Measurements from ENCODE around the gene KRT24. TPM values are rescaled to one million over a fixed set of nuclear protein-coding genes. Genes with fewer than 3 reads are reported as not detected.
"Not testable (repeated sequence)": the region's sequence is repeated elsewhere in the genome, so short reads cannot be mapped to it uniquely, and the experiment has no call there.

The KRT24 gene
- not detected for total RNA-seq
- polyA plus RNA-seq (2013, experiment 1 of 2): not detected
- polyA plus RNA-seq (2013, experiment 2 of 2): not detected
- long read RNA-seq, experiment 1: 0 reads
- long read RNA-seq, experiment 2: 0 reads
- long read RNA-seq, experiment 3: 0 reads
- long read RNA-seq, experiment 4: 0 reads

DNA sequence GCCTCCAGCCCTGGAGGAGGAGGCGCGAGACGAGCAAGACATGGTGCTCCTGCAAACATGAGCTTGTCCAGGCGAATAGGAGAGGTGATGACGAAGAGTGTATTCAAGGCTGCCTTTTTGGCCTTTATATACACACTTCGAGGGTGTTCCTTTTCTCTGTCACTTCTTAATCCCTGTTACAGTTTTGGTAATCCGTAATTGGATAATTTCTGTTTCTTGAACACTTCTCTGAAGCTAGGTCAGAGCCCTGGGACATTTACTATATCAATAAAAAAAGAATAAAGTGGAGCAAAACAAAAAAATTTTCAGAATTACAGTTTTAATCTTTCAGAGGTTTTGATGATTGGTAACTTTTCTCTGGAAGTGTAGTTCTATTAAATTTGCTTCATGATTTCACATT is at the start of gene KRT24:
TSS of gene KRT24 (minus strand) at position 101 of the 400 bp plus-strand sequence. CDS start at position 42, 59 bp downstream.
- H3K9me3 ChIP-seq (ENCODE audit: control insufficient read depth, low read length): no peaks in the 10 kb centered on the region
- no peak within 1 kb of the TSS for H3K9ac ChIP-seq (ENCODE audit: extremely low read depth, low read length, poor library complexity, severe bottlenecking)
- no peak within 1 kb of the TSS for H3K27ac ChIP-seq (ENCODE audit: low read depth, low read length)
- H3K27me3 ChIP-seq (ENCODE audit: control insufficient read depth, insufficient read depth, low read length, poor library complexity, severe bottlenecking): no peaks in the 10 kb centered on the region
- no peaks in the 10 kb centered on the region for H3K36me3 ChIP-seq (ENCODE audit: control insufficient read depth, insufficient read depth, low read length)
- no peak within 1 kb of the TSS for H3K4me3 ChIP-seq (ENCODE audit: low read length)
- Mint-ChIP-seq H3K9me3 (no peaks in the 10 kb centered on the region), H3K27ac (no peak within 1 kb of the TSS), H3K4me1 (peaks cover 4% of the 10 kb centered on the region), H3K36me3 (ENCODE audit: low read depth) (no peaks in the 10 kb centered on the region), H3K4me3 (no peak within 1 kb of the TSS), H3K27me3 (ENCODE audit: insufficient read depth) (no peaks in the 10 kb centered on the region)
- no peak for DNase-seq
- TF ChIP-seq, protein P1, sequence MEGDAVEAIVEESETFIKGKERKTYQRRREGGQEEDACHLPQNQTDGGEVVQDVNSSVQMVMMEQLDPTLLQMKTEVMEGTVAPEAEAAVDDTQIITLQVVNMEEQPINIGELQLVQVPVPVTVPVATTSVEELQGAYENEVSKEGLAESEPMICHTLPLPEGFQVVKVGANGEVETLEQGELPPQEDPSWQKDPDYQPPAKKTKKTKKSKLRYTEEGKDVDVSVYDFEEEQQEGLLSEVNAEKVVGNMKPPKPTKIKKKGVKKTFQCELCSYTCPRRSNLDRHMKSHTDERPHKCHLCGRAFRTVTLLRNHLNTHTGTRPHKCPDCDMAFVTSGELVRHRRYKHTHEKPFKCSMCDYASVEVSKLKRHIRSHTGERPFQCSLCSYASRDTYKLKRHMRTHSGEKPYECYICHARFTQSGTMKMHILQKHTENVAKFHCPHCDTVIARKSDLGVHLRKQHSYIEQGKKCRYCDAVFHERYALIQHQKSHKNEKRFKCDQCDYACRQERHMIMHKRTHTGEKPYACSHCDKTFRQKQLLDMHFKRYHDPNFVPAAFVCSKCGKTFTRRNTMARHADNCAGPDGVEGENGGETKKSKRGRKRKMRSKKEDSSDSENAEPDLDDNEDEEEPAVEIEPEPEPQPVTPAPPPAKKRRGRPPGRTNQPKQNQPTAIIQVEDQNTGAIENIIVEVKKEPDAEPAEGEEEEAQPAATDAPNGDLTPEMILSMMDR (conservative IDR thresholded peaks at IDR 0.05): no peak
- WGBS, 2 experiments (ENCODE audit: insufficient coverage in 1 of 2, insufficient read length in 1 of 2): 91 to 96% methylated on average over 5 to 7 of the region's 7 CpGs
- no peaks in the 10 kb centered on the region for H3K4me1 ChIP-seq (ENCODE audit: control insufficient read depth, insufficient read depth, low read length)

DNA sequence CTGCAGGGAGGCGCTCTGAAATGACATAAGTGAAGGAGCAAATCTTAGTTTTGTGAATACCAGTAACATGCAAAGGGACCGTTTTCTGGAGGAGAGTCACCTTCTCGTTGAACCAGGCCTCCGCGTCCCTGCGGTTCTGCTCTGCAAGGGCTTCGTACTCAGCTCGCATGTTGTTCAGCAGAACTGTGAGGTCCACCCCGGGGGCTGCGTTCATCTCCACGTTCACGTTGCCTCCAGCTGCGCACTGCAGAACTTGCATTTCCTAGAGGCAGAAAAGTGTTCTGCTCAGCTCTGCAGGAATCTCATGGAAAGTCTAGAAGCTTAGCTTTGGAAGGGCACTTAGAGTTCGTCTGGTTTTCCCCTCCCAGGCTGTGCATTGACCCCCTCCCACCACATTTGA is 47.5 kb upstream of the KRT24 start:
- no peak overlapping the region for H3K27ac ChIP-seq (ENCODE audit: low read depth, low read length)
- peaks cover 8% of the 10 kb centered on the region for H3K27me3 Mint-ChIP-seq (ENCODE audit: insufficient read depth)
- H3K9ac ChIP-seq (ENCODE audit: extremely low read depth, low read length, poor library complexity, severe bottlenecking): no peak overlapping the region
- DNase-seq: no peak
- H3K36me3 Mint-ChIP-seq (ENCODE audit: low read depth): no peaks in the 10 kb centered on the region
- 92 to 95% methylated on average over 8 to 14 of the region's 14 CpGs for WGBS, 2 experiments (ENCODE audit: insufficient coverage in 1 of 2, insufficient read length in 1 of 2)
- no peaks in the 10 kb centered on the region for H3K27me3 ChIP-seq (ENCODE audit: control insufficient read depth, insufficient read depth, low read length, poor library complexity, severe bottlenecking)
- no peak overlapping the region for H3K4me3 ChIP-seq (ENCODE audit: low read length)
- no peaks in the 10 kb centered on the region for H3K36me3 ChIP-seq (ENCODE audit: control insufficient read depth, insufficient read depth, low read length)
- H3K4me3 Mint-ChIP-seq: no peak overlapping the region
- TF ChIP-seq, protein P1 (conservative IDR thresholded peaks at IDR 0.05): no peak
- peaks cover 7% of the 10 kb centered on the region for H3K9me3 Mint-ChIP-seq
- H3K9me3 ChIP-seq (ENCODE audit: control insufficient read depth, low read length): peaks cover 4% of the 10 kb centered on the region
- no peaks in the 10 kb centered on the region for H3K4me1 Mint-ChIP-seq
- no peak overlapping the region for H3K27ac Mint-ChIP-seq
- no peaks in the 10 kb centered on the region for H3K4me1 ChIP-seq (ENCODE audit: control insufficient read depth, insufficient read depth, low read length)

DNA sequence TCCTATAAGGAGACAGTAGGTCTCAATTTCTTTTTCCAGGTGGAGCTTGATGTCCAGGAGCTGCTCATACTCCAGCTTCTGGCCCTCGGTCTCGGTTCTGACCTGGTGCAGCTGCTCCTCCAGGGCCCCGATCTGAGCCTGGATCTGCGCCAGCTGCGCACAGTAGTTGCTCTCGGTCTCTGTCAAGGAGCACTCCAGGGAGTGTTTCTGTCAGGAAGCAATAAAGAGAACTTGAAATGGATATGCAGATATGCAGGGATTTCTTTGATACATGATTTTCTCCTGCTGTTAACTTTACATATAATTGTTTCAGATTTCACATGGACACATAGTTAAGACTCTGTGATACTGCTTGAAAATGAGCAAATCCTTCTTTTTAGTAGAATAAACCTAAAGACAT is 46.8 kb upstream of the KRT24 start:
- TF ChIP-seq, protein P1 (conservative IDR thresholded peaks at IDR 0.05): no peak
- H3K9ac ChIP-seq (ENCODE audit: extremely low read depth, low read length, poor library complexity, severe bottlenecking): no peak overlapping the region
- peaks cover 4% of the 10 kb centered on the region for H3K9me3 ChIP-seq (ENCODE audit: control insufficient read depth, low read length)
- Mint-ChIP-seq H3K27ac (no peak overlapping the region), H3K4me1 (peaks cover 2% of the 10 kb centered on the region), H3K4me3 (no peak overlapping the region), H3K9me3 (peaks cover 7% of the 10 kb centered on the region), H3K36me3 (ENCODE audit: low read depth) (no peaks in the 10 kb centered on the region), H3K27me3 (ENCODE audit: insufficient read depth) (peaks cover 6% of the 10 kb centered on the region)
- H3K27ac ChIP-seq (ENCODE audit: low read depth, low read length): no peak overlapping the region
- H3K4me1 ChIP-seq (ENCODE audit: control insufficient read depth, insufficient read depth, low read length): no peaks in the 10 kb centered on the region
- no peaks in the 10 kb centered on the region for H3K27me3 ChIP-seq (ENCODE audit: control insufficient read depth, insufficient read depth, low read length, poor library complexity, severe bottlenecking)
- H3K4me3 ChIP-seq (ENCODE audit: low read length): no peak overlapping the region
- H3K36me3 ChIP-seq (ENCODE audit: control insufficient read depth, insufficient read depth, low read length): no peaks in the 10 kb centered on the region
- DNase-seq: no peak
- 93% methylated on average over 6 of the region's 6 CpGs; no CpG with 5 or more reads in 1 of the 2 experiments for WGBS, 2 experiments (ENCODE audit: insufficient coverage in 1 of 2, insufficient read length in 1 of 2)

DNA sequence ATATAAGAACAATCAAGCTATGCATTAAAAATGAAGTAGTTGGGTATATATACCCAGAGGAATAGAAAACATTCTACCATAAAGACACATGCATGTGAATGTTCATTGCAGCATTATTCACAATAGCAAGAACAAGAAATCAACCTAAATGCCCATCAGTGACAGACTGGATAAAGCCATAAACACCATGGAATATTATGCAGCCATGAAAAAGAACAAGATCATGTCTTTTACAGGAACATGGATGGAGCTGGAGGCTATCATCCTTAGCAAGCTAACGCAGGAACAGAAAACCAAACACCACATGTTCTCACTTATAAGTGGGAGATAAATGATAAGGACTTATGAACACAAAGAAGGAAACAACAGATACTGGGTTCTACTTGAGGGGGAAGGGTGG is 45.1 kb upstream of the KRT24 start:
- not testable (repeated sequence) for H3K4me3 ChIP-seq (ENCODE audit: low read length); H3K27ac Mint-ChIP-seq; H3K4me3 Mint-ChIP-seq; H3K4me1 ChIP-seq (ENCODE audit: control insufficient read depth, insufficient read depth, low read length); H3K9me3 ChIP-seq (ENCODE audit: control insufficient read depth, low read length); H3K36me3 Mint-ChIP-seq (ENCODE audit: low read depth); H3K4me1 Mint-ChIP-seq; H3K36me3 ChIP-seq (ENCODE audit: control insufficient read depth, insufficient read depth, low read length); H3K27ac ChIP-seq (ENCODE audit: low read depth, low read length); H3K27me3 Mint-ChIP-seq (ENCODE audit: insufficient read depth); H3K9ac ChIP-seq (ENCODE audit: extremely low read depth, low read length, poor library complexity, severe bottlenecking); H3K27me3 ChIP-seq (ENCODE audit: control insufficient read depth, insufficient read depth, low read length, poor library complexity, severe bottlenecking); DNase-seq
- WGBS, 2 experiments (ENCODE audit: insufficient coverage in 1 of 2, insufficient read length in 1 of 2): no CpG with 5 or more reads among the region's 1 CpG
- H3K9me3 Mint-ChIP-seq: peaks cover 12% of the 10 kb centered on the region

Data from endodermal cell (in vitro differentiated cells).